Effector memory CD4-positive, alpha-beta T cell (primary cell): ENCODE results near the gene TBXAS1.

Source experiments
- DNase-seq, 3 donors: peaks; one replicate each; pipeline ENCODE4 v3.0.0-alpha.2; 2020
- H3K27ac ChIP-seq: 2 replicates; pipeline ENCODE4 v1.7.0; 2013; ENCODE audit warnings: mild to moderate bottlenecking, low read length, moderate library complexity; ENCODE audit not compliant: insufficient read depth, poor library complexity, severe bottlenecking
- H3K27me3 ChIP-seq: replicated peaks from 2 replicates; pipeline ENCODE4 v1.7.0; 2013; ENCODE audit warnings: mild to moderate bottlenecking, low read length; ENCODE audit not compliant: insufficient read depth, control insufficient read depth, poor library complexity, severe bottlenecking
- H3K36me3 ChIP-seq: 2 replicates; pipeline ENCODE4 v1.7.0; 2013; ENCODE audit warnings: mild to moderate bottlenecking, low read length, moderate library complexity; ENCODE audit not compliant: control insufficient read depth, insufficient read depth
- H3K4me1 ChIP-seq: 2 replicates; pipeline ENCODE4 v1.7.0; 2013; ENCODE audit warnings: low read length, mild to moderate bottlenecking; ENCODE audit not compliant: control insufficient read depth, insufficient read depth, poor library complexity, severe bottlenecking
- H3K4me3 ChIP-seq: 2 replicates; pipeline ENCODE4 v1.7.0; 2013; ENCODE audit warnings: low read length, low read depth, mild to moderate bottlenecking; ENCODE audit not compliant: insufficient read depth, poor library complexity, severe bottlenecking
- H3K9me3 ChIP-seq: 2 replicates; pipeline ENCODE4 v1.7.0; 2013; ENCODE audit warnings: mild to moderate bottlenecking, low read length, moderate library complexity; ENCODE audit not compliant: control insufficient read depth

The TBXAS1 gene

DNA sequence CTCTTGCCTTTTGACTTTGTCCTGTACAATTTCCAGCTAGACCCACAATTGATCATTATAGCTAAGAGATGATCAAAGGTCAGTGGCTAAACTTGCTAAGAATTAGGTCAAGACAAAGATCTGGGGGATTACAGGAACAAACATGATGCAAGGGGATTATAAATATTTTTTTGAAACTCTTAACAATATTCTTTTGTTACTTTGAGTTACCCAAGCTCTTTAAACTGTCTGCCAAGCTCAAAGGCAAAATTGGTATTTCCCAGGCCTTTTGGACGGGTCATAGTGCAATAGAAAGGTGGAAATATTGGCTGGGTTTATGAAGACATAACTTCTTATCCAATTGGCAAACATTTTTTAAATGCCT is 23.4 kb downstream of the TBXAS1 start:
- Histone ChIP-seq H3K4me3 (no peak overlapping the region), H3K27me3 (no peaks in the 10 kb centered on the region), H3K36me3 (no peaks in the 10 kb centered on the region), H3K9me3 (no peaks in the 10 kb centered on the region), H3K27ac (no peak overlapping the region), H3K4me1 (peaks cover 11% of the 10 kb centered on the region)
- DNase-seq, result no peak

DNA sequence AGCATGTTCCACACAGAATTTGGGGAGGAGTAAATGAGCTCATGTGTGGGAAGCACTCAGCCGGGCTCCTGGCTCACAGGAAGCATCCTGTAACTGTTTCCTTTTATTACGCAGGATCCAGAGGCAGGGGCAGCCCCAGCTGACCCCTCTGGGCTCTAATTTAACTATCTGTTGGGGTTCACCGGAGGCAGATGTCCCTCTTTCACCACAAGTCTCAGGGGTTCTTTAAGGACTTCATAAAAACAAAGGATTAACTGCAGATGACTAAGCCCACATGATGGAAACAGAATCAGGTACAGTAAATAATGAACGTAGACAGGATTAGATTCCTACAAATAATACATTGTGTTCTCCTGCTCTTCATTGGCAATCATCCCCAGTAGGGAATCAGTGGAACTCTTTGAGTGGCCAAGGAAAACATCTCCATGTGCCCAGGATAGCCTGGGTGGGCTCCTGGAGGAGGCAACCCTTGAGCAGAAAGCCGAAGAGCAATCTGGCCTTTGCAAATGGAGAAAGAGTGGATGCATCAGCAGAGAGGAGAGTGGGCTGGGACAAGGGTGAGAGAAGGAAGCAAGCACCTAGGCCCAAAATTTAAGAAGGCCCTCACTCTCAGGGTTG is 24.6 kb downstream of the TBXAS1 start:
- H3K9me3 ChIP-seq, result no peaks in the 10 kb centered on the region
- DNase-seq, result no peak
- no peak overlapping the region for H3K4me3 ChIP-seq
- H3K4me1 ChIP-seq, result peaks cover 11% of the 10 kb centered on the region
- no peak overlapping the region for H3K27ac ChIP-seq
- H3K27me3 ChIP-seq, result no peaks in the 10 kb centered on the region
- no peaks in the 10 kb centered on the region for H3K36me3 ChIP-seq

DNA sequence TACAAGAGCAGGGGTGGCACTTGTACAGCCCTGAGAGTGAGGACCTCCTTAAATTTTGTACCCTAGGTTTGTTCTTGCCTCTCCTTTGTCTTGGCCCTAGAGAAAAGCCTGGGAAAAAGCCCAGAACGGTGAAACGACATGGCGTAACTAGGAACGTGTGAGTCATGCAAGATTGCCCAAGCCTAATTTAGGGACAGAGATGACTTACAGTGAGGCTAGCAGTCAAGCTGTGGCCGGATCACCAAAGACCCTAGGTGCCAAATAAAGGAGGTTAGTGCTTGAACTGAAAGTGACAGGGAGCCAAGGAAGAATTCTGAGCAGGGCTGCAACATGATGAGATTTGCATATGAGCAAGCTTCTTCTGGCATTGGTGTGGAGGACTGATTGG is 25.1 kb downstream of the TBXAS1 start:
- H3K27ac ChIP-seq, result no peak overlapping the region
- no peaks in the 10 kb centered on the region for H3K9me3 ChIP-seq

DNA sequence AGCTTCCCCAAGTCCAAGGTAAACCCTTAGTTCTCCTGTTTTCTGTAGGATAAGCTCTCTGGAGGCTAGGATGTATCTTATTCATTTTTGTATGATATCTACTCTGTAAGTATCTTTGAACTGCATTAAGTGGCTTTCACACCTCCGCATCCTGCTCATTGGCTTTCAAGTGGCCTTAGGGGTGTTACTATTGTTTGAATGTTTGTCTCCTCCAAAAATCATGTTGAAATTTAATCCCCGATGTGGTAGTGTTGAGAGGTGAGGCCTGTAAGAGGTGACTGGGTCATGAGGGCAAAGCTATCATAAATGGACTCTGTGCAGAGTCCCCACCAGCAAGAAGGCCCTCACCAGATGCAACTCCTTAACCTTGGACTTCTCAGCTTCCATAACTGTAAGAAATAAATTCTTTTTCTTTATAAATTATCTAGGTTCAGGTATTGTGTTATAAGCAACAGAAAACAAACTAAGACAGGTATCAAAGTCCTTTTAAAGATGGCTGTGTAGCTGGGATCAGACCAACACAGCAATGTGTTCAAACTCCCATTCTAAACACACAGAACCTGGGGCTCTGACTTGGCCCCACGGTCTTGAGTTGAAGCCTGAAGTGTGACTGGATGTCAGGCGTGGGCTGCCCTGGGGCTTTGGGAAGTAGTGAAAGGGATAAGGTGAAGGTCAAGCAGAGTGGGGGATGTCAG is 25.9 kb downstream of the TBXAS1 start:
- Histone ChIP-seq H3K4me1 (peaks cover 11% of the 10 kb centered on the region), H3K27ac (no peak overlapping the region), H3K4me3 (no peak overlapping the region), H3K36me3 (no peaks in the 10 kb centered on the region), H3K27me3 (no peaks in the 10 kb centered on the region), H3K9me3 (no peaks in the 10 kb centered on the region)
- DNase-seq, result no peak

More for the DNA sequence above, 25.1 kb downstream of the TBXAS1 start:
- Histone ChIP-seq H3K4me3 (no peak overlapping the region), H3K27me3 (no peaks in the 10 kb centered on the region), H3K36me3 (no peaks in the 10 kb centered on the region), H3K4me1 (peaks cover 11% of the 10 kb centered on the region)
- no peak for DNase-seq

DNA sequence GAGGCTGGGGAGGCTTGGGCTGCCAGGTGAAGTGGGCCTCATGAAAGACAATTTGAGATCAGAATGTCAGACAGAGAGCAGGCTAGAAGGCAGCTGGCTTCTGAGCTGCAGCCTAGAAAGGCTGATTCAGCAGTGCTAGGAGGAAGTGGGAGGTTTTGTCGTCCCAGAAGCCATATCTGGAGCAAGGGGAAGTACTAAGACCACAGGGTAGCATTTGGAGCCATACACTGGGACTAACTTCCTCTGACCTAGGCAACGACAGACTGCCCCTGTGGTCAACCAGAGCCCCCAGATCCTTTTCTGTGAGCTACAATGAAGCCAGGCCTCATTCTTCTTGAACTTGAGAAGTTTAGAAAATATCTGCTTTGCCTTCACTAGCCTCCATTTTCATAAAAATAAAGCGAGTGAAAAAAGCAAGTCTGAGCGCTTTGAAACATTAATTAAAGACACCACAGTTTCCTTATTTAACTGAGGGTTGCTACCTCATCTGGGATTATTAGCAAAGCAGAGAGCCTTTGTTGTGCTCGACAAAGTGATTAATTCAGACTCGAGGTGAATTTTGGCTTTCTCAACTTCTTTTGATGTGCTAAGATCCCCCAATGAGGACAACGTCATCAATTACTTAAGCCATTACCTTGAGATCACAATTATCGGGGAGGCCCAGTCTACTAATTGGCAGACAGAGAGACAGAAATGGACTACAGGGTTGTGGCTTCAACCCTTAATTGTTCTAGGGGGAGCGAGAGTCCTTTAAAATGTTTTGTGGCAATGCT is 26.6 kb downstream of the TBXAS1 start:
- no peak overlapping the region for H3K27ac ChIP-seq
- no peaks in the 10 kb centered on the region for H3K27me3 ChIP-seq
- no peak for DNase-seq

DNA sequence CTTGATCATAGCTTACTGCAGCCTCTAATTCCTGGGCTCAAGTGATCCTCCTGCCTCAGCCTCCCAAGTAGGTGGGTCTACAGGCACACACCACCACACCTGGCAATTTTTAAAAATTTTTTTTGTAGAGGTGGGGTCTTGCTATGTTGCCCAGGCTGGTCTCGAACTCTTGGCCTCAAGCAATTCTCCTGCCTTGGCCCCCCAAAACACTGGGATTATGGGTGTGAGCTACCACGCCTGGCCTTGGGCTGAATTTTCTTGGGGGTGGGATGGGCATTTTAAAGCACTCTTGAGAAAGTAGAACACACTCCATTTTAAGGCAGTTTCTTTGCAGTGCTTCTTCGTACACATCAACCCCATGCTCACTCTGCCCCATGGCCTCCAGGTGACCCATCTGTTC is 28.7 kb downstream of the TBXAS1 start:
- Histone ChIP-seq H3K27me3 (no peaks in the 10 kb centered on the region), H3K9me3 (no peaks in the 10 kb centered on the region), H3K4me1 (peaks cover 11% of the 10 kb centered on the region), H3K27ac (no peak overlapping the region), H3K36me3 (no peaks in the 10 kb centered on the region), H3K4me3 (no peak overlapping the region)
- no peak for DNase-seq

More for the DNA sequence above, 26.6 kb downstream of the TBXAS1 start:
- no peaks in the 10 kb centered on the region for H3K9me3 ChIP-seq
- H3K4me1 ChIP-seq, result peaks cover 11% of the 10 kb centered on the region
- H3K4me3 ChIP-seq, result no peak overlapping the region
- no peaks in the 10 kb centered on the region for H3K36me3 ChIP-seq

DNA sequence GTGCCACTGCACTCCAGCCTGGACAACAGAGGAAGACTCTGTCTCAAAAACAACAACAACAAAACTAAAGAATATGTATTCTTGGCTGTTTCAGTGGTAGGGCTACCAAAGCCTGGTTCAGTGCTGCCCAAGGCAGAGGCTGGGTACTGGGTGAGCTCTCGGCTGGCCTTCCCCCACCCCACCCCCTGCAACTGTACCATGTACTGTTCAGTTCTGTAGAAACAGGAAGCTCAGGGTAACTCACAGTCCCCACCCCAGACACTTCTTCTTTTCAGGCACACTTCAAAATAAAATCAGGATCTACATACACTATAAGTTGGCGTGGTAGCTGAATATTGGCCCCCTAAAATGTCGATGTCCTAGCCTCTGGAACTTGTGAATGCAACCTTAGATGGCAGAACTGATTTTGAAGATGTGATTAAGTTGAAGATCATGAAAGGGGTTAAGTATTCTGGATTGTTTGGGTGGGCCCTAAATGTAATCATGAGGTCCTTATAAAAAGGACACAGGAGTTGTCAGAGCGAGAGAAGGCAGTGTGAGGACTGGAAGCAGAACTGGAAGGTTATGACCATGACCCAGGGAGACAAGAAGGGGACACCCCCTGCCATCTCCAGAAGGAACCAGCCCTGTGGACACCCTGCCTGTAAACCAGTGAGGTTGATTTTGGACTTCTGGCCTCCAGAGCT is 31.2 kb downstream of the TBXAS1 start:
- Histone ChIP-seq H3K27me3 (no peaks in the 10 kb centered on the region), H3K27ac (no peak overlapping the region), H3K9me3 (no peaks in the 10 kb centered on the region), H3K4me1 (peaks cover 5% of the 10 kb centered on the region), H3K36me3 (no peaks in the 10 kb centered on the region), H3K4me3 (no peak overlapping the region)
- DNase-seq, result no peak

DNA sequence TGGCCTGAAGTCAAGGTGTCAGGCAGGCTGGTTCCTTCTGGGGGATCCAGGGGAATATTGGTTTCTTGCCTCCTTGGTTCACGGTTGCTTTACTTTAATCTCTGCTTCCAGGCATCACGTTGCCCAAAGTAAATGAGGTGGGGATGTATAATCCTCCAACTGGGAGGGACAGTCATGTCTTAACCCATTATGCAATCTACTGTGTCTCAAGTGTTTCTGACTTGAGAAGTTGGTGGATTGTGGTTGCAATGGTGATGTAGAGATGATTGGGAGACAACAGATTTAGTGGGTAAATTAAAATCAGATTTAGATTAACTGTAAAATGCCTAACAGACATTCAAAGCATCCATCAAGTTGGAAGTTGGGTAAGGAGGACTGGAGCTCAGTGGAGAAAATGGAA is 32.7 kb downstream of the TBXAS1 start:
- DNase-seq, result no peak

DNA sequence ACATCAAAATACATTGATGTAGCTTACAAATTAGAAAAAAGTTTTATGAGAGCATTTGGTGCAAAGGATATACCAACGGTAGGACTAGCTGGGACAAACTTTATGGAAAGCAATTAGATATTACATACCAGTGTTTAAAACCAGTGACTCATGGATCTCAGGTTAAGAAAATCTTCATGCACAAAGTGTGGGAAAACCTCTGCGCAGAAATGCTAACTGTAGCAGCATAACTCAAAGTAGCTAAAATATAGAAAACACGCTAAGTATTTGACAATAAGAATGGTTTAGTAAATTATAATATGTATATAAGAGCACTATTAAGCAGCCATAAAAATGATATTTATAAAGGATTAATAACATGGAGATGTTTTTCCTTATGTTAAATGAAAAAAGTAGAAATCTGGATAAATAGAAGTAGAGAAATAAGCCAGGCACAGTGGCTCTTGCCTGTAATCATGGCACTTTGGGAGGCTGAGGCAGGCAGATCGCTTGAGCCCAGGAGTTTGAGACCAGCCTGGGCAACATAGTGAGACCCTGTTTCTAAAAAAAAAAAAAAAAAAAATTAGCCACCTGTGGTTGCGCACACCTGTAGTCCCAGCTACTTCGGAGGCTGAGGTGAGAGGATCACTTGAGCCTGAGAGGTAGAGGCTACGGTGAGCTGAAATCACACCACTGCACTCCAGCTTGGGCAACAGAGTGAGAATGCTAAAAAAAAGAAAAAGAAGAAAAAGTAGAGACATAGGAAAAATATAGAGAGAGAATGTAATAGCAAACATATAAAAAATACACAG is 37.2 kb downstream of the TBXAS1 start:
- H3K9me3 ChIP-seq, result no peaks in the 10 kb centered on the region
- H3K27me3 ChIP-seq, result no peaks in the 10 kb centered on the region
- no peak for DNase-seq
- H3K36me3 ChIP-seq, result no peaks in the 10 kb centered on the region
- no peaks in the 10 kb centered on the region for H3K4me1 ChIP-seq
- no peak overlapping the region for H3K4me3 ChIP-seq
- no peak overlapping the region for H3K27ac ChIP-seq

More for the DNA sequence above, 32.7 kb downstream of the TBXAS1 start:
- Histone ChIP-seq H3K36me3 (no peaks in the 10 kb centered on the region), H3K4me3 (no peak overlapping the region), H3K9me3 (no peaks in the 10 kb centered on the region), H3K27me3 (no peaks in the 10 kb centered on the region), H3K4me1 (no peaks in the 10 kb centered on the region), H3K27ac (no peak overlapping the region)
